Adrenal gland (tissue), 12 donors: ENCODE data around the gene SBF2. TPM values are rescaled to one million over a fixed set of nuclear protein-coding genes. Genes with fewer than 3 reads are reported as not detected.

ENCODE experiments used
- DNase-seq, 7 donors: peaks; one replicate each; pipeline ENCODE4 v3.0.0-alpha.2; 2019 to 2020
- H3K27ac ChIP-seq, 5 donors: fragments of 200-600 bp; sonication (generic) in 4 of 5; 1 replicate in 3 of 5; 2 replicates in 2 of 5; pipeline versions ENCODE4 v1.5.1 to v1.8.0; 2016 to 2020; ENCODE audit warnings: mild to moderate bottlenecking in 1 of 5
- H3K27me3 ChIP-seq: fragments of 200-600 bp; 2 replicates; pipeline ENCODE4 v1.8.0; 2021
- H3K36me3 ChIP-seq, 2 donors: fragments of 200-600 bp; replicated peaks in 1 of 2; 1 replicate in 1 of 2; 2 replicates in 1 of 2; pipeline versions ENCODE4 v1.5.1 to v1.8.0; 2018 to 2022
- H3K4me1 ChIP-seq, 2 donors: fragments of 200-600 bp; replicated peaks in 1 of 2; 1 replicate in 1 of 2; 2 replicates in 1 of 2; pipeline versions ENCODE4 v1.5.1 to v1.8.0; 2018 to 2021
- H3K4me3 ChIP-seq, 4 donors: fragments of 200-600 bp; sonication (generic) in 3 of 4; one replicate each; pipeline ENCODE4 v1.5.1; 2016 to 2018
- H3K9me3 ChIP-seq, 3 donors: fragments of 200-600 bp; sonication (generic) in 1 of 3; replicated peaks in 1 of 3; 1 replicate in 2 of 3; 2 replicates in 1 of 3; pipeline versions ENCODE4 v1.5.1 to v1.8.0; 2016 to 2021
- POLR2A ChIP-seq, 2 donors: fragments of 450-650 bp; IDR thresholded peaks; one replicate each; pipeline ENCODE4 v1.6.1; 2017; ENCODE audit warnings: antibody characterized with exemption in 2 of 2, mild to moderate bottlenecking in 2 of 2, moderate library complexity in 1 of 2
- WGBS, 4 donors: extraction: QIAGEN DNeasy Blood & Tissue Kit in 2 of 4; methylation state at CpG; one replicate each; pipeline versions ENCODE4 v1.1.5 to v1.1.7; 2013 to 2017; 5-methylcytosine and 5-hydroxymethylcytosine counted together
- intact Hi-C, 2 donors: fragments of 100-400 bp; cut with DNase I; formaldehyde crosslinking; loops; one replicate each; pipeline versions ENCODE4 v1.14.1 to v1.15.0; 2022 to 2023
- polyA plus RNA-seq, 3 donors: library from polyadenylated mRNA; stranded (reverse); fragments of 200-250 nt in 2 of 3; fragments of 350-450 nt in 1 of 3; fragmentation: Illumina TruSeq in 1 of 3; extraction: RNeasy Lipid Tissue Mini Kit (QIAGEN cat#74804) in 1 of 3; gene quantifications; one replicate each; pipeline ENCODE4 v1.2.3, GENCODE V29; 2013 to 2014
- total RNA-seq, 9 donors: library from RNA; depleted of rRNA in 4 of 9; stranded (reverse); fragments of >200 nt in 4 of 9; fragments of 120-200 nt in 1 of 9; fragmentation: NEBNext Ultra II Directional in 1 of 9; extraction: Animal tissue kit (Norgen Biotek cat#: 25700) in 1 of 9; gene quantifications; one replicate each; pipeline versions ENCODE4 v1.1.0 to v1.2.4, GENCODE V29; 2013 to 2023
- TF ChIP-seq, protein P1 (sequence below), 6 experiments: fragments of 450-650 bp in 4 of 6; fragments of 200-600 bp in 2 of 6; sonication (generic) in 1 of 6; IDR thresholded peaks; 1 replicate in 5 of 6; 2 replicates in 1 of 6; pipeline versions ENCODE4 v1.5.1 to v1.8.0; 2016 to 2021; ENCODE audit warnings: antibody characterized with exemption in 6 of 6, mild to moderate bottlenecking in 2 of 6, moderate library complexity in 1 of 6
- donor health status: healthy with polysubstance abuse.
- donor health status: Bipolar disorder and iron deficiency.
- donor health status: DM: yes; HTN: yes; CAD: no.
- donor health status: DM: no; HTN: no; CAD: no.
- donor health status: DM: no; HTN: no; CAD: no.
- donor health status: DM: yes; HTN: yes; CAD: no.

The SBF2 gene
- total and polyA plus RNA-seq, 12 donors: 12.5 to 66.7 (median 38.0) TPM

GRCh38 chr11:10294290-10294953 is 403 bp upstream of the SBF2 start:
- Histone ChIP-seq H3K27me3 (no peaks in the 10 kb centered on the region), H3K4me3 (peak overlapping the region; percentile 84 to 99 (median 86)), H3K4me1 (peaks cover 11 to 30% of the 10 kb centered on the region in 2 donors), H3K27ac (peak overlapping the region; percentile 89 to 99 (median 98)), H3K36me3 (no peaks in the 10 kb centered on the region), H3K9me3 (no peaks in the 10 kb centered on the region)
- peak in 6 of 7 donors; percentile 36 to 75 (median 53) for DNase-seq
- TF ChIP-seq POLR2A (IDR thresholded peaks at IDR 0.05): no peak
- TF ChIP-seq, protein P1, sequence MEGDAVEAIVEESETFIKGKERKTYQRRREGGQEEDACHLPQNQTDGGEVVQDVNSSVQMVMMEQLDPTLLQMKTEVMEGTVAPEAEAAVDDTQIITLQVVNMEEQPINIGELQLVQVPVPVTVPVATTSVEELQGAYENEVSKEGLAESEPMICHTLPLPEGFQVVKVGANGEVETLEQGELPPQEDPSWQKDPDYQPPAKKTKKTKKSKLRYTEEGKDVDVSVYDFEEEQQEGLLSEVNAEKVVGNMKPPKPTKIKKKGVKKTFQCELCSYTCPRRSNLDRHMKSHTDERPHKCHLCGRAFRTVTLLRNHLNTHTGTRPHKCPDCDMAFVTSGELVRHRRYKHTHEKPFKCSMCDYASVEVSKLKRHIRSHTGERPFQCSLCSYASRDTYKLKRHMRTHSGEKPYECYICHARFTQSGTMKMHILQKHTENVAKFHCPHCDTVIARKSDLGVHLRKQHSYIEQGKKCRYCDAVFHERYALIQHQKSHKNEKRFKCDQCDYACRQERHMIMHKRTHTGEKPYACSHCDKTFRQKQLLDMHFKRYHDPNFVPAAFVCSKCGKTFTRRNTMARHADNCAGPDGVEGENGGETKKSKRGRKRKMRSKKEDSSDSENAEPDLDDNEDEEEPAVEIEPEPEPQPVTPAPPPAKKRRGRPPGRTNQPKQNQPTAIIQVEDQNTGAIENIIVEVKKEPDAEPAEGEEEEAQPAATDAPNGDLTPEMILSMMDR (IDR thresholded peaks at IDR 0.05): no peak
- 0 to 1% (median 1%) methylated on average over 8 to 45 of the region's 45 CpGs for WGBS, 4 donors
- intact Hi-C loops: no loop called here

GRCh38 chr11:10291801-10292638 is 2.0 kb downstream of the SBF2 start:
- Histone ChIP-seq H3K4me3 (no peak overlapping the region), H3K27me3 (no peaks in the 10 kb centered on the region), H3K36me3 (no peaks in the 10 kb centered on the region), H3K27ac (peak overlapping the region in 2 of 5 donors; percentile 62 to 98), H3K4me1 (peaks cover 11 to 33% of the 10 kb centered on the region in 2 donors), H3K9me3 (no peaks in the 10 kb centered on the region)
- WGBS, 4 donors: 74 to 84% (median 80%) methylated on average over 16 to 17 of the region's 17 CpGs
- TF ChIP-seq, protein P1 (IDR thresholded peaks at IDR 0.05): no peak
- TF ChIP-seq POLR2A (IDR thresholded peaks at IDR 0.05): no peak
- intact Hi-C loops: no loop called here
- peak in 4 of 7 donors; percentile 25 to 54 (median 34) for DNase-seq

DNA sequence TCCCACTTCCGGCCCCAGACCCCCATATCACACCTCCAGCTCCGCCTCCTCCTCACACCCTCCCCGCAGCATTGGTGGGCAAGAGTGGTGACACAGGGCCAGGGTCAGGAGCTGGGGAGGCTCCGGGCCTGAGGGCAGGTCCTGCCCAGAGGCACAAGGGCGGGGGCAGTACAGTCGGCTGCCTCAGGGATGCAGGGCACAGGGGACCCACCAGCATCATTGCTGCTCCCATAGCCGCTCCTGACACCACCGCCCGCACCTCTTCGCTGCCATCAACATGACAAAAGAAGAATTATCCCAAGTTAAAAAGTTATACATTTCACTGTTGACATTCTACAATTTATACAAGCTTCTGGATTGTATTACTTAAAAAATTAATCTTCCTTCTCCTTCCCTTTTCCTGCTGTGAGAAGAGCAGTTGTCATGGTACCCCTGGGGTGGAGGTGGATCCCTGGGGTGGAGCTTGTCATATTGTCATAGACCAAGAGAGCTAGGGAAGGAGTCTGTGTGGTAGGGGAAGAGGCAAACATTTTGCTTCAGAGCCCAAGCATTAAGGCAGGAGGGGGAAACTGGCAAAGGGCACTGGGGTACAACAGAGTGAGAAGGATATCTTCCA is 4.1 kb downstream of the SBF2 start:
- no peak for TF ChIP-seq POLR2A (IDR thresholded peaks at IDR 0.05)
- TF ChIP-seq, protein P1 (IDR thresholded peaks at IDR 0.05): no peak
- intact Hi-C loops: no loop called here
- Histone ChIP-seq H3K9me3 (no peaks in the 10 kb centered on the region), H3K27me3 (no peaks in the 10 kb centered on the region), H3K4me3 (no peak overlapping the region), H3K4me1 (peaks cover 11 to 48% of the 10 kb centered on the region in 2 donors), H3K36me3 (no peaks in the 10 kb centered on the region), H3K27ac (no peak overlapping the region)
- no peak for DNase-seq
- 78 to 91% (median 80%) methylated on average over 7 to 10 of the region's 10 CpGs for WGBS, 4 donors
